PFSK-1 (cell line): ENCODE results near the gene EYA4.

Source experiments
- POLR2AphosphoS5 ChIP-seq: IDR thresholded peaks from 2 replicates; pipeline ENCODE4 v1.6.1; 2012; ENCODE audit warnings: low read depth, mild to moderate bottlenecking, control low read depth, low read length, moderate library complexity
- REST ChIP-seq, 2 experiments: IDR thresholded peaks; 2 replicates each; pipeline versions ENCODE4 v1.6.1 to v1.8.0; 2011 to 2012; ENCODE audit warnings: low read depth in 2 of 2, low read length in 2 of 2, control low read depth in 1 of 2, inconsistent platforms in 1 of 2, mild to moderate bottlenecking in 1 of 2, moderate library complexity in 1 of 2; ENCODE audit not compliant: insufficient read depth in 1 of 2
- SIN3A ChIP-seq: IDR thresholded peaks from 2 replicates; pipeline ENCODE4 v1.6.1; 2012; ENCODE audit warnings: mild to moderate bottlenecking, low read length, moderate library complexity, borderline replicate concordance; ENCODE audit not compliant: insufficient read depth
- TAF1 ChIP-seq: IDR thresholded peaks from 2 replicates; pipeline ENCODE4 v1.6.1; 2012; ENCODE audit warnings: low read length, control low read depth, borderline replicate concordance; ENCODE audit not compliant: insufficient read depth

GRCh38 chr6:133241901-133242636 lies 912 bp downstream of the EYA4 start:
- TF ChIP-seq TAF1 (no peak), POLR2AphosphoS5 (no peak), REST (IDR thresholded peaks at IDR 0.05; ENCODE audit: insufficient read depth in 1 of 2, low read depth in 2 of 2, low read length in 2 of 2) (no peak), SIN3A (no peak)
